ENCODE data around the gene C10orf120.
A peak's percentile ranks its signal among the peaks of the same experiment; 100 is the strongest.

C10orf120 gene

DNA sequence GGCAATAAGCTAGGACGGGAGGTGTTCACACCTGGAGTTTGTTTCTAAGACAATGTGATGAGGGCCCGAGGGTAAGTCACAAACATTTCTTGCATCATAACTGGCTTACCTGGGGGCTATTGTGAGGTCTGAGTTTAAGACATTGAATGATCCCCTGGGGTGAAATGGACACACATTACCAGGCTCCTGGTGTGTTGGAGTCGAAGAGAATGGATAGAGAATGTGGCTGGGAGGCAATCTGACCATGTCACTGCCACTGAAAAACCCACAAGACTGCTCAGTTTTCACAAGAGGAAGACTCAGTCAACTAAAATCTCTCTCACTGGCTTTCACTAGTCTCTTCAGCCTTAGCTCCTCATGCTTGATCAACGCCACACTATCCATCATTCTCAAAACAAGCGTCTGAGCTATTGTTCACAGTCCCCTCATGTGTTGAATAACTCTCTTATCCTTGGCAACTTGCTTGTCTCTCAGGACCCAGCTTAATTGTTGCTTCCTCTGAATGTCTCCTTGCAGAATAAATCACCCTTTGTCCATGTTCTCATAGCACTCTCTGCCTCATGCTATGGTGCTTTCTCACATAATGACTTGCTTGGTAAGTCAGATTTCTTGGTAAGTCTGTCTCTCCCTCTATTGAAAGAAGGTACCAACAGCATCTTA is at the start of gene C10orf120:
TSS of gene C10orf120 (minus strand) at position 51 of the 660 bp plus-strand sequence. CDS start 56 bp downstream, outside the sequence.
- DNase-seq, result no peak

DNA sequence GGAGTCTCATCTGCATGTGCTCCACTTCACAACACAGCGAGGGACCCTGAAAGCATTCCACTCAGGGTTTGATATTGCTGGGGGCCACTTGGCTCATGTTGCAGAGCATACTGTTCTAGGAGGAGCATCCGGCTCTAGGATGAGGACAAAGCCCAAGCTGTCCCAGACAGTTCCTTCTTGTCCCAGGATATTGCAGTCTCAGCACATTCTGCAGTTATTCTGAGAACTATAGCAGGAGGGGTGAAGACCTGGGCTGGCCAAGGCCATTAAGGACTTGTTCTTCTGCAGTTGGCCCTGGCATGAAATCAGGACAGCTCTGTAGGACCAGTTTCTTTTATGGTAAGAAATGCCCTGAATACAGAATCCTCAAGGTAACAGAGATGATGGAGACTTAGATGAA is 48.9 kb upstream of the C10orf120 start:
- DNase-seq, result no peak

DNA sequence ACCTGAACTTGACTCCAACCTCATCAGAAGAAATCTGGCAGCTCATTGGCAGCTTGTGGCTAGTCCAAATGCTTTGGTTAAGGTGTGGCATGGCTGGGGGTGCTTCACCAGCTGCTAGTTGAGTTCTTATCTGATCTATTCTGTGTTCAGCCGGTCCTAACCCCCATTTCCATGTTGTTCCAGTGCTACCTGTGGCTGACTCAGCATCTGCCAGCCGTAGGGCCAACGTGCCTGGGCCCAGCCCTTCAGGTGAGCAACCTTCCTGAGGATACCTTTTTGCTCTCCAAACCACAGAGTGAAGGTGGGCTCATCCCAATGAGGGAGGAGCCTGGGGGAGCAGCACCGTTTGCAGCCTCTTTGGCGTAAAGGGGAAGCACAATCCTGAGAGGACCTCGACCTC is 46.8 kb upstream of the C10orf120 start:
- DNase-seq, result no peak

DNA sequence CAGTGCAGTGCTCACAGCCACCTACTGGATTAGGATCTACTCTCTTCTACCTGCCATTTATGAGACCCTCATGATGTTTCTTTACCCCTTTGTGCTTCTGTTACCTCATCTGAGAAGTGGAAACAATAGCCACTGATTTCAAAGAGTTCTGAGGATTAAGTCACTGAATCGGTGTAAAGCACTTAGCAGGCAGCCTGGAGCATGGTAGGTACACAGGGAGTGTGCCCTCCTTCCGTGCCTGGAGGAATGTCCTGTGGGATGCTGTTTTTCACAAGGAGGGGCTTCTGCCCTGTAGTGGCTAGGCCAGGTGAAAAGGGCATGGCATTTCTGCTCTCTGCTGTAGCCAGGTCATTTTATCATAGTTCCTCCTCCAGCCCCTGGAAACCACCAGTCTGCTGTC is 44.6 kb upstream of the C10orf120 start:
- DNase-seq, result no peak

DNA sequence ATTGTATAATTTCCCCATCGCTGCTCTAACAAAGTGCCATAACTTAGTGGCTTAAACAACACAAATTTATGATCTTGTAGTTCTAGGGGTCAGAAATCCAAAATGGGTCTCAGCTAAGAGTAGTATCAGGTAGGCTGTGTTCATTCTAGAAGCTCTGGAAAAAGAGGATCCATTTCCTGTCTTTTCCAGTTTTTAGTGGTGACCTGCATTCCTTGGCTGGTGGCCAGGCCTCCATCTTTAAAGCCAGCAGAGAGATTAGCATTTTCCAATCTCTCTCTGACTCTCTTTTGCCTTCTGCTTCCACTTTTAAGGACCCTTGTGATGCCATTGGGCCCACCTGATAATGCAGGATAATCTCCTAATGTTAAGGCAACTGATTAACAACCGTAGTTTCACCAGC is 41.0 kb upstream of the C10orf120 start:
- DNase-seq, result no peak

DNA sequence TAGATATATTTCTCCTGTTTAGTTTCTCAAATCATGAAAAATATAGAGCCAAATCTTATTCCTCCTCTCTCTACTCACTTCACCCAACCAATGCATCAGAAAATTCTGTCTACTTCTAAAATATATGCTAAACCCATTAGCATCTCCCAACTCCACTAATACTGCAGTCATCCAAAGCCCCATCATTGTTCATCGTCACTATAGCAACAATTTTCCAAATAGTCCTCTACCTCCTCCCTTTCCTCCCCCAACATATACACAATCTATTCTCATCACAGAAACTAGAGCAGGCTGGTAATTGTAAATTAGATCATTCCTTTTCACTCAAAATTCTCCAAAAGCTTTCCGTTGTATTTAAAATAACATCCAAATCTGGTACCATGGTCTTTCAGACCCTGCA is 38.4 kb upstream of the C10orf120 start:
- DNase-seq, result no peak

DNA sequence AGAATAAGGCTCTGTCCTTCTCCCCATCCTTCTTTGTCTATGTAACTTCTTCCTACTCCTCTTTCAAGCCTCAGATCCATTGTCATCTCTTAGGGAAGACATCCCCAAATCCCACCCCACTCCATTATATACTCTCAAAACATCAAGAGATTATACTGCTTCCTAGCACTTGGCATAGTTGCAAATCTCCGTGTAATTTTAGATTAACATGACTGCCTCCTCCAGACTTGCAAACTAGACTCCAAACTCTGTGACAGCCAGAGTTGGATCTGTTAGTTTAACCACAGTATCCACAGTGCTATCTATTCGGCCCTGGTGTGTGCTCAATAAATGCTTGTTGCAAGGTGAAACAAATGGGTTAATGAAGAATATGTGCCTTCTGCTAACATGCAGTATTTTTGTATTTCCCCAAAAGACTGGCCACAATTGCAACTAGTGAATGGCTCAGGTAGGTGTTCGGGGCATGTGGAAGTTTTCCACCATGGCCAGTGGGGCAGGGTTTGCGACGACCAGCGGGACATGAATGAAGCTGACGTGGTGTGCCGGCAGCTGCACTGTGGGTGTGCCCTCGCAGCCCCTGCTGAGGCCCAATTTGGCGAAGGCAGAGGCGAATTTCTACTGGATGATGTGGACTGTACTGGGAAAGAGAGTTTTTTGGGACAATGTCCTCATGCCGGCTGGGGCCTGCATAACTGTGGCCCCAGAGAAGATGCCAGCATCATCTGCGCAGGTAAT is 34.5 kb upstream of the C10orf120 start:
- no peak for DNase-seq

DNA sequence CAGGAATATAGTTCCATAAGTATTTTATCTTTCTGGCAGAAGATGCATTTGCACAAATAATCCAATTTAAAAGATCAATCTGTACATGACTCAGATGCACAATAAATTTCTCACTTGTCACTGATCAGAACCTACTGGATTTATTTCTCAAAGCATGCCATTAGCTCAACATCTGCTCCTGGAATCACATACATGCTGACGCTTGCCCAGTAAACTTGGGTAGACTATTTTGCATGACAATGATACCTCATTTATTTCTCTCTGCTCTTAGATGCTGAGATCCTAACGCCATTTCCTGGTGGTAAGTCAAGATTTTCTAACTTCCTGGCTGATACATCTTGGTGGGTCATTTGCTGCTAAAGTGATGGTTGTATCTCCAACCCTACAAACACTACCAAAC is 33.8 kb upstream of the C10orf120 start:
- no peak for DNase-seq

DNA sequence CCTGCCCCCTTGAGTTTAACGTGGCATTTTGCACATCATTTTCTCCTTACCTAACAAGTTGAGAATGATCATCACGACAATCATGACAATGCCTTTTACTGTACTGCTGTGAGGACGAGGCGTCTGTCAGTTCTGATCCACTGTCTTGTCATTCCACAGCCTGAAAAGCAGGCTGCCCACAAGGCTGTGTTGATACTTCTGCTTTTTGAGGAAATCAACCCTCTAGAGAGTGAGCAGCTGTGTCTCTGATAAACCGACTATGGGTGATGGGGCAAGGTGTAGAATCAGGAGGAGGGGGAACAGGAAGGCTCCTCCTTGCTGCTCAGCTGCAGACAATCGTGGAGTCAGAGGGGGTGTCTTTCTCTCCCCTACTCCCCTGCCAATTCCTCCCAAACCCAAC is 30.6 kb upstream of the C10orf120 start:
- DNase-seq, result no peak

DNA sequence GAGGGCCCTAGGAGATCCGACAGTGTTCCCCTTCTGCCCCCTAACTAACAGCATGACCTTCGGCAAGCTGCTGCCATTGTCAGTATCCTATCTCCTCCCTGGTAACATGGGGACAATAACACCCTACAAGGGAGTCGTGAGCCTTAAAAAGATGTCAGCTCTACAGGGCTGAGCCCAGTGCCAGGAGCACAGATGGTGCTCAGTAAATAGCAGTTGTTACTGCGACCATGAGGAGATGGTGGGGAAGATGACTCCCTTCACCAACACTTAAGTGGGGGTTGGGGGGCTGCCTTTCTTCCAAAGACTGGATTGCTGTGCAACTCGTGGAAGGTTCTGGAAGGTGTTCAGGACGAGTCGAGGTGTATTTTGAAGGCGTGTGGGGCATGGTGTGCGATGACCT is 29.5 kb upstream of the C10orf120 start:
- DNase-seq, result no peak

DNA sequence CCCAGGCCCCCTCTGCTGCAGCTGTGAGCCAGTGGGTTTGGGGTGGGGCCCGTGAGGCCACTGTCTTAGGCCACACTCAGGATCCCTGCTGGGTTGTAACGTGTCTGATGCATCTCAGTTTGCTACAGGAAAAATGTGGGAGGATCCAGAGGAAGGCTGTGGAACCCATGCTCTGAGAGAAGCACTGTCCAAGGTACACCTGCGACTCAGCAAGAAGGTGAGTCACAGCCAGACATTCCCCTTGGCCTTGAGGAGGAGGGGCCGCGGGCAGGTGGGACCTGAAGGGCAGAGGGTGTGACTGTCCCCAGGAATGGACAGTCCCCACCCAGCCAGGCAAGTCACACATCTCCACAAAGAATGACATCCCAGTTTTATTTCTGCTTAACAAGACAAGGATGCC is 27.8 kb upstream of the C10orf120 start:
- DNase-seq, result no peak

DNA sequence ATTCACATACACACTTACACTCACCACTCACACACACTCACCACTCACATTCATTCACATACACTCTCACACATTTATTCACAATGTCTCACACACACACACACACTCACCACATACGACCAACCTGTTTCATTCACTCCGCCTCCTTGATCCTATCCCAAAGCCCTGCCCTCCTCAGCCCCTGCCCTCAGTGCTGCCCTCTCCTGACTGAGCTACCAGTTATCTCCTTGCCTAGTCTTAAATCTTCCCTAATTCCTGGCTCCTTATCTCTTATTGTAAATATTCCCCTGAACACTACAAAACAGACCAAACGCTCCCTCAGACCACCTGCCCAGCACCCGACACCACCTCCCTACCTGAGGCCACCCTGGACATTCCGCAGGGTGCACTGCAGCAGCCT is 26.1 kb upstream of the C10orf120 start:
- DNase-seq, result no peak

DNA sequence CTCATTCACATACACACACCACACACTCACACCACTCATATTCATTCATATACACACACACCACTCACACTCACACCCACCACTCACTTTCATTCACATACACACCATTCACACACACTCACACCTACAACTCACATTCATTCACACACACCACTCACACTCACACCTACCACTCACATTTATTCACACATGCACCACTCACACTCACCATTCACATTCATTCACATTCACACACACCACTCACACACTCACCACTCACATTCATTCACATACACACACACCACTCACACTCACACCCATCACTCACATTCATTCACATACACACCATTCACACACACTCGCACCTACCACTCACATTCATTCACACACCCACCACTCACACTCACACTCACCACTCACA is 25.4 kb upstream of the C10orf120 start:
- no peak for DNase-seq

DNA sequence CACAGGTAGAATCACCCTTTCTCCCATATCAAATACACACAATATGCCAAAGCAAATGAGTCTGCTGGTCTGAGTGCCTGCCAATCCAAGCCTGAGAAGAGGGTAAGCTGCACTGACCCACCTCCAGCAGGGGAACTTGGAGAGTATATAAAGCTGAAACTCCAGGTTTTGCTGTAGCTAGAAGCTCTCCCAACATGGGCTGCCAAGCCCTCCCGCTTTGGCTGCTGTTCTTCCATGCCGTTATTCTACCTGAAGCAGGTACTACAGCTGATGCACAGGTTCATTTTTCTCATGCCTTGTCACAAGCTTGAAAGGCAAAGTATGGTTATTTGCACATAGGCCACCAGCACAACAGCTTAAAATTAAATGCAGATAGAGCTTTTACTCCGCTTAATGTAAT is 21.5 kb upstream of the C10orf120 start:
- DNase-seq, result no peak

DNA sequence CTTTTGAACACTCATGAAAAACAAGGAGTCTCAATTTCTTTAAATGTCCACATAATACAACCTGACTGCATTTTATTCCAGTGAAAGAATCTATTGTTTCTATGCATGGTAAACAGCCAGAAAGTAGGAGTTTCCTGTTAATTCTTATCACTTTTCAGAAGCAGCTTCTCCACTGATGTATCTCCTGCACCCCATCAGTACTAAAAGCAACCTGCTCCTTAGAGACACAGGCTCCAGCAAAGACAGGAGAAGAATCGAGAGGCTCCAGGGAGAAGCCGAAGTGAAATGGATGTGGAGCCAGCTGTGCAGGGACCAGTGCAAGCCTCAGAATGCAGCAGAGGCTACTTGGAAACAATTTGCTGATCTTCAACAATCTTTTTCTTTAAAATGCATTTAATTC is 16.4 kb upstream of the C10orf120 start:
- no peak for DNase-seq

DNA sequence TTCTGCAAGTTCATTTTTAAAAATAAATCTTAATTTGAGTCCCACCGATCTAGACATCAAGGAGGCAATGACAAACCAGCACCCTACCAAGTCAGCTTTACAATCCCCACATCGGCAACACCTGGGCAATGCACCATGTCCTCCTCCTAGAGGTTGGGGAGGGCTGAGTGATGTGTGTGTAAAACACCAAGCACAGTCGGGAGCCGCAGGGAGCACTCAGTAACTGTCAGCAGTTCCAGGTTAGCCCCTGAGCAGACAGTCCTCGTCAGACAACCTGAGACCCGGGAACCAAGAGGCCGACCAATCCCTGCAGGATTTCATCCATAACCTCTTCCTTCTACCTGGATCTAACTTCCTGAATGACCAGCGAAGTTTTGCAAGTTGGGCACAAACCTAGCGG is 15.9 kb upstream of the C10orf120 start:
- no peak for DNase-seq

DNA sequence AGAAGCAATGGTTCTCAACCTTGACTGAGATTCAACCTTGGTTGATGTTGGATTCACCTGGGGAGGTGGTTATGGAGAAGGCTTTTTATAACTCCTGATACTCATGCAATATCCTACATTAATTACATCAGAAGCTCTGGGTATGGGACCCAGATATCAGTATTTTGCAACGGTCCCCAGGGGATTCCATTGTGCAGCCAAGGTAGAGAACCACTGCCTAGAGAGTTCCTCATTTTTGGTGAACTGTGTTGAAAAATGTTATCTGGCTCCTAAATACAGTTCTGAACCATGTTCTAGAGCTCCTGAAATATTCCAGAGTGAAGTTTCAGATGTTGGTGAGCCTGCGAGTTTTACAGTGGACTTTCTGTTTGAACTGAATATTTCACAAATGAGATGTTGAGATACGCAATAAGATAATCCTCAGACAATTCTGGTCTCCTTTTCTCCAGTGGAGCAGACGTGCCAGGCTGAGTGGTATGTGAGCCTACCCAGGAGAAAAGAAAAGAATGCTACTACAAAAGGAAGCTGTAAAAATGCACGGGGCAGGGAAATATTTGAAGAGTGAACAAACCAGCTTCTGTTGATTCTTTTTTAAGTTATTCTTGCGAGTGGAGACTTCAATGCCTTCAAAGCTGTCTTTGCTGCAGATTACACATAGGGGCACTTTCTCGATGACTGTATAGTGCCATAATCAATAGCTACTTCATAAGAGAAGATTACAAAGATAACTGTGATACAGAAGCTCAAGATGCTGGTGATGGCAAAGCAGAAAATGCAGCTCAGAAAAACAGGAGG is 13.6 kb upstream of the C10orf120 start:
- no peak for DNase-seq

DNA sequence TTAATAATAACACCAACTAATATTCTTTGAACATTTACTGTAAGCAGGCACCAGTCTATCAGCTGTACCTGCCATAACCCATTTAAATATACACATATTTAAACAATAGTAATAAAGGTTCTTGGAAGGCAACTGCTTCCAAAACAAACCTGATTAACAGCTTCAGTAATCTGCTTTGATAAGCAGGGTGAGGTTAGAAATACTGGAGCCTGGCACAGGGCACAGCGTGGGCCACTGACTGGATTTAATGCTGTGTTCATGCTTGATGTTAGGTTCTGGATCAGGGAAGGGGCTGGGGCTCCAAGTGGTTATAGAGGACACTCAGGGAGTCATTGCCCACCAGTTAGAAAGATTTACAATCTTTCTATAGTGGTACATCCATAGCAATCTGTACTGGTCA is 10.9 kb upstream of the C10orf120 start:
- no peak for DNase-seq

DNA sequence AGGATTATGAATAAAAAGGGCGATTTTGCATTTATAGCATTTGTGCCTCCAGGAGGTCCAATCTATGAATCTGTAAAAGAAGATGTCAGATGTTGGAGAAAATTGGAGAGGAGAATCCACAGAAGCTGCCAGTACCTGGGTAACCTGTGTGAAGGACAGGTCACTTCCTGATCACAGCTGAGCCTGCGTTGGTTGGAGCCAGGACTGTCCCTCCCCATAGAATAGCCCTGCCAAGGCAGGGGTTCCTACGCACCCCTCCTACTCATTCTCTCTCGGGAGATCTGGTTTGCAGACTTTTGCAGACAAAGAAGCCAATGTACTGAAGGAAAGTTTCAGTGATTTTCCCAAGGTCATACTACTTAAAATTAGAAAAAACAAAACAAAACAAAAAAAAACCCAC is 10.3 kb upstream of the C10orf120 start:
- DNase-seq, result no peak

DNA sequence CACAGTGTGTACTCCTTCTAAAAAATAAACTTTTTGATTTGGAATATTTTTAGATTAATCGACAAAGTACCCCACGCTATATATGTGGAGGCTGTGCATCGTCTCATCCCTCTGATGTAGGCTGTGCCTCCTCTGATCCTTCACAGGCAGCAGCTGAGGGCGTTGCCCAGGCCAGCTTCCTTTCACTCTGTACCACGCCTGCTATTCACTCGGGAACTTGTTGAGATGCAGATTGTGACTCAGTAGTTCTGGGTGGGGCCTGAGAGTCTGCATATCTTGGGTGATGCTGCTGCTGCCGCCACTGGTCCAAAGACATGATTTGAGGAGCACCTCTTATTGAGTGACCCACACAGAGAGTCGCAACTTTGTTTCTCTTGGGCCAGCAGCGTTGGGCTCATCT is 7.9 kb upstream of the C10orf120 start:
- no peak for DNase-seq

DNA sequence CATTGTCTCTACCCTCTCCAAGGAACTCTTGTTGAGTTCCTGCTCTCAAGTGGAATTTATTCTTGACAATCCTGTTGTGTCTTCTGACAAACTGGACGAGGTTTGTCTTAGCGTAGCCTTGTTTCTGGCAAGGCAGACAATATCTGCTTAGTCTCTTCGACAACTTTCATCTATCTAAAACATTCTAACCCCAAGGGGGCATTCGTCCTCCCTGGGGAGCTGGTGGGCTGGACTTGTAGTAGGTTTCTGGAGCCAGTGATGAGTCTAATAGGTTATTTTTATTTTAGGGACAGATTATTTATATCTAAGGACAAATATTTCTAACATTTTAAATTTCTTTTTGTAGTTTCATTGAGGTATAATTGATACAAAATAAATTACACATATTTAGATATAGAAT is 7.3 kb upstream of the C10orf120 start:
- no peak for DNase-seq

DNA sequence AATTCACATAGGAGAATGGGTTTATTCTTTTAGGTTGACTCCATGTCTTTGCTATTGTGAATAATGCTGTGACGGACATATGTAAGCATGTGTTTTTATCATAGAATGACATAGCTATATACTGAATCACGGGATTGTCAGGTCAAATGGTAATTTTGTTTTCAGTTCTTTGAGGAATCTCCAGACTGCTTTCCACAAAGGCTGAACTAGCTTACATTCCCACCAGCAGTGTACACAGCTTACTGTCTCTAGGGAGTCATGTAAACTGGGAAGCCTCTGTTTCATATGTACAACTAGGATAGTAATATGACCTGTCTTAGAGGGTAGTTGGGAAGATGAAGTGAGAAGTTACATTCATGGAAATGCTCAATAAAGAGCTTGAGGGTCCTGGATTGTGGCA is 6.8 kb upstream of the C10orf120 start:
- DNase-seq, result no peak

DNA sequence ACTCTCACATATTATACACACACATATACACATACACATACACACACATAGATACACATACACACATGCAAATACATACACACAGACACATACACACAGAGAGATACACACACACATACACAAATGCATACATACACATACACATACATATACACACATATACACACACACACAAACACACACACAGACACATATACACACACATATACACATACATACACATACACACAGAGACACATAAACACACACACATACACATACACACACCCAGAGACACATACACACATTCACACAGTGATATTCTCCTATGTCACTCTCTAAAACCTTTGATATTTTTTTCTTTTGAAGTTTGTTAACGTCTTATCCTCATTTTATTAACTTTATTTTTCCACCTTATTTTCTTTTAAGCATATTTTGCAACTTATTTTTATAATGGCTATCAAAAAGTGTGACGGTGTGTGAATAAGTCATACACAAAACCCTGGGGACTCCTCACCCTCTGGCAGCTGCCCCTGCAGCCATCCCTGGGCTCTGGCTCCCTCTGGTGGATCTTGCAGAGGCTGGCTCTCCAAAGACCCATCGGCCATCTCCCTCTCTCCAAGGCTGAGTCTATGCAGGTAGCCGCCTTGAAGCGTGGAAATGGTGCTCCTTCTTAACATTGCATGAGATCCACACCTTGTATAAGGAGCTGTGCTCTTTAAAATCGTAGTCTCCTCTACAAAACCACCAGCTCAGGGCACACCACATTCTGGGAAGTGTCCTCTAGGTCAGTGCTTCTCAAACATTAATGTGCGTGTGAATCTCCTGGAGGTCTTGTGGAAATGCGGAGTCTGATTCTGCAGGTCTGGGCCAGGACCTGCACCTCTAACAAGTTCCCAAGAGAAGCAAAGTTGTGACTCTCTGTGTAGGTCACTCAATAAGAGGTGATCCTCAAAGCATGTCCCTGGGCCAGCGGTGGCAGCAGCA is 4.1 kb upstream of the C10orf120 start:
- DNase-seq, result peak; percentile 43

All from NCI-H510A (cell line).